NT2/D1 (cell line): ENCODE data around the gene PODN.

ENCODE experiments used
- YY1 ChIP-seq: IDR thresholded peaks from 2 replicates; pipeline ENCODE4 v1.6.1; 2011; ENCODE audit not compliant: insufficient read length, insufficient read depth
- ZNF274 ChIP-seq: IDR thresholded peaks from 2 replicates; pipeline ENCODE4 v1.6.1; 2011; ENCODE audit warnings: mild to moderate bottlenecking, low read depth, low read length

GRCh38 chr1:53085405-53085804 lies 23.4 kb downstream of the PODN start:
- no peak for TF ChIP-seq YY1
- no peak for TF ChIP-seq ZNF274
